Skeletal muscle tissue (tissue), 4 donors: Measurements from ENCODE around the gene BAK1. TPM values are rescaled to one million over a fixed set of nuclear protein-coding genes. Genes with fewer than 3 reads are reported as not detected.
"Not testable (repeated sequence)": the region's sequence is repeated elsewhere in the genome, so short reads cannot be mapped to it uniquely, and the experiment has no call there.

Experiments used
- H3K27ac ChIP-seq: one replicate; pipeline ENCODE4 v1.7.0; 2013; ENCODE audit warnings: mild to moderate bottlenecking, low read depth, low read length, inconsistent platforms
- H3K27me3 ChIP-seq, 3 donors: one replicate each; pipeline ENCODE4 v1.7.0; 2013; ENCODE audit warnings: low read length in 3 of 3; ENCODE audit not compliant: control insufficient read depth in 3 of 3, insufficient read depth in 3 of 3
- H3K36me3 ChIP-seq, 3 donors: one replicate each; pipeline ENCODE4 v1.7.0; 2013; ENCODE audit warnings: low read length in 3 of 3; ENCODE audit not compliant: control insufficient read depth in 3 of 3, insufficient read depth in 3 of 3
- H3K4me1 ChIP-seq, 3 donors: one replicate each; pipeline ENCODE4 v1.7.0; 2013; ENCODE audit warnings: low read length in 3 of 3, mild to moderate bottlenecking in 3 of 3; ENCODE audit not compliant: control insufficient read depth in 3 of 3, insufficient read depth in 3 of 3
- H3K4me3 ChIP-seq, 3 donors: one replicate each; pipeline ENCODE4 v1.7.0; 2013; ENCODE audit warnings: low read length in 3 of 3
- H3K9ac ChIP-seq, 3 donors: one replicate each; pipeline ENCODE4 v1.7.0; 2013; ENCODE audit warnings: low read length in 3 of 3, mild to moderate bottlenecking in 3 of 3, moderate library complexity in 2 of 3, low read depth in 1 of 3
- H3K9me3 ChIP-seq, 3 donors: one replicate each; pipeline ENCODE4 v1.7.0; 2013; ENCODE audit warnings: low read length in 3 of 3; ENCODE audit not compliant: control insufficient read depth in 3 of 3
- total RNA-seq: library from RNA; depleted of rRNA; stranded (reverse); fragments of >200 nt; gene quantifications from one replicate; pipeline ENCODE4 v1.2.3, GENCODE V29; 2014
- donor health status: Osteomylitis.

The BAK1 gene
- total RNA-seq, 1 donor from 2014 or later, result 9.9 TPM

GRCh38 chr6:33558801-33559200 lies 21.3 kb downstream of the BAK1 start:
- Histone ChIP-seq H3K9ac (no peak overlapping the region), H3K36me3 (no peaks in the 10 kb centered on the region), H3K9me3 (no peaks in the 10 kb centered on the region), H3K4me3 (no peak overlapping the region), H3K27ac (no peak overlapping the region), H3K27me3 (no peaks in the 10 kb centered on the region), H3K4me1 (no peaks in the 10 kb centered on the region)

DNA sequence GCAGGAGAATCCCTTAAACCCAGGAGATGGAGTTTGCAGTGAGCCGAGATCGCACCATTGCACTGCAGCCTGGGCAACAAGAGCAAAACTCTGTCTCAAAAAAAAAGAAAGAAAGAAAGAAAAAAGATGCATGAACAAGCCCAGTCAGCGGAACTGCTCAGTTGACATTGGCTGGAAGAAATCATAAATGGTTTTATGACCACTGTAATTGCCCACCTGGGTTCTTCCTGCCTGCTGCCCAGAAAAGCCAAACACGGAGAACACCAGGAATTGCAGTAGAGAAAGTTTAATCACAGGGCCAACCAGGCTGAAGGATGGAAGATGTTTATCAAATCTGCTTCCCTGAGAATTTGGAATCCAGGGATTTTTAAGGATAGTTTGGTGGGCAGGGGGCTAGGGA lies 22.7 kb downstream of the BAK1 start:
- Histone ChIP-seq H3K27ac (no peak overlapping the region), H3K9me3 (no peaks in the 10 kb centered on the region), H3K9ac (no peak overlapping the region), H3K4me3 (no peak overlapping the region), H3K36me3 (no peaks in the 10 kb centered on the region), H3K4me1 (no peaks in the 10 kb centered on the region), H3K27me3 (no peaks in the 10 kb centered on the region)

DNA sequence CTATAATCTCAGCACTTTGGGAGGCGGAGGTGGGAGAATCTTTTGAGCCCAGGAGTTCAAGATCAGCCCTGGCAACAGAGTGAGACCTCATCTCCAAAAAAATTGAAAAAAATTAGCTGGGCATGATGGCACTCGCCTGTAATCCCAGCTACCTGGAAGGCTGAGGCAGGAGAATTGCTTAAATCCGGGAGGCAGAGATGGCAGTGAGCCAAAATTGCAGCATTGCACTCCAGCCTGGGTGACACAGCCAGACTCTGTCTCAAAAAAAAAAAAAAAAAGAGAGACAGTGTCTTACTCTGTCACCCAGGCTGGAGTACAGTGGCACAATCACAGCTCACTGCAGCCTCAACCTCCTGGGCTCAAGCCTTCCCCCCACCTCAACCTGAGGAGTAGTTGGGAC lies 27.2 kb downstream of the BAK1 start:
- H3K27ac ChIP-seq, H3K27me3 ChIP-seq, H3K36me3 ChIP-seq, H3K4me3 ChIP-seq, H3K9me3 ChIP-seq, H3K9ac ChIP-seq, H3K4me1 ChIP-seq: not testable (repeated sequence)

- Histone ChIP-seq H3K27me3 (no peaks in the 10 kb centered on the region), H3K27ac (no peak overlapping the region), H3K4me1 (no peaks in the 10 kb centered on the region), H3K9me3 (no peaks in the 10 kb centered on the region), H3K4me3 (no peak overlapping the region), H3K9ac (no peak overlapping the region), H3K36me3 (no peaks in the 10 kb centered on the region)
Observed at GRCh38 chr6:33552252-33552651, 27.8 kb downstream of the BAK1 start.

GRCh38 chr6:33551538-33551937 lies 28.5 kb downstream of the BAK1 start:
- no peaks in the 10 kb centered on the region for H3K36me3 ChIP-seq
- H3K4me1 ChIP-seq, result no peaks in the 10 kb centered on the region
- H3K9me3 ChIP-seq, result no peaks in the 10 kb centered on the region
- H3K9ac ChIP-seq, result no peak overlapping the region
- no peak overlapping the region for H3K4me3 ChIP-seq
- H3K27ac ChIP-seq, result no peak overlapping the region
- H3K27me3 ChIP-seq, result no peaks in the 10 kb centered on the region

DNA sequence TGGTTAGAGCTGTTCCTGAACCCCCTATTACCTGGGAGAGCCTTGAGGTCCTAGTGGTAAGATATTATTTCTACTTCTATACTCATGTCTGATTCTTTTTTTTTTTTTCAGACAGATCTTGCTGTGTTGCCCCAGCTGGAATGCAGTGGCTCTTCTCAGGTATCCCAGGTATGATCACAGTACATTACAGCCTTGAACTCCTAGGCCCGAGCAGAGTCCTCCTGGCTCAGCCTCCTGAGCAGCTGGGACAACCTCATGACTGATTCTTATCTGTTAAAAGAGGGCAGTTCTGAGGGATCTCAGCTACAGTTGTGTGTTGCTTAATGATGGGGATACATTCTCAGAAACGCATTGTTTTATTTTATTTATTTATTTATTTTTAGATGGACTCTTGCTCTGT lies 30.2 kb downstream of the BAK1 start:
- Histone ChIP-seq H3K4me1 (no peaks in the 10 kb centered on the region), H3K4me3 (no peak overlapping the region)

DNA sequence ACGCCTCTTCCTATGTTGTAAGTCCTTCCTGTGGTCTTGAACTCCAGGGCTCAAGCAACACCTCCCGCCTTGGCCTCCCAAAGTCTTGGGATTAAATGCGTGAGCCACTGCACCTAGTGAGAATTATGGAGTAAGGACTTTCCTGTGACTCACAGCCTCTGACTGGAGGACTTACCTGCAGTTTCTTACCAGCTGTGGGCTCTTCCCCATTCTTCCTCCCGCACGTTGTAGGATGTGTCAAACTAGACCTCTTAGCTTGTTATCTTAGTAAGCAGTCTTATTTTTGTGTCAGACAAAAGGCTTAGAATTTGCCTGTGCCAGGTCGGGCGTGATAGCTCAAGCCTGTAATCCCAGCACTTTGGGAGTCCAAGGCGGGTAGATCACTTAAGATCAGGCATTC lies 30.9 kb downstream of the BAK1 start:
- H3K4me1 ChIP-seq, result no peaks in the 10 kb centered on the region
- no peak overlapping the region for H3K27ac ChIP-seq
- H3K9me3 ChIP-seq, result no peaks in the 10 kb centered on the region
- H3K36me3 ChIP-seq, result no peaks in the 10 kb centered on the region
- no peak overlapping the region for H3K9ac ChIP-seq
- H3K27me3 ChIP-seq, result no peaks in the 10 kb centered on the region
- H3K4me3 ChIP-seq, result no peak overlapping the region

More for the DNA sequence above, 30.2 kb downstream of the BAK1 start:
- H3K27ac ChIP-seq, result no peak overlapping the region
- H3K36me3 ChIP-seq, result no peaks in the 10 kb centered on the region
- no peaks in the 10 kb centered on the region for H3K27me3 ChIP-seq
- H3K9ac ChIP-seq, result no peak overlapping the region
- H3K9me3 ChIP-seq, result no peaks in the 10 kb centered on the region

DNA sequence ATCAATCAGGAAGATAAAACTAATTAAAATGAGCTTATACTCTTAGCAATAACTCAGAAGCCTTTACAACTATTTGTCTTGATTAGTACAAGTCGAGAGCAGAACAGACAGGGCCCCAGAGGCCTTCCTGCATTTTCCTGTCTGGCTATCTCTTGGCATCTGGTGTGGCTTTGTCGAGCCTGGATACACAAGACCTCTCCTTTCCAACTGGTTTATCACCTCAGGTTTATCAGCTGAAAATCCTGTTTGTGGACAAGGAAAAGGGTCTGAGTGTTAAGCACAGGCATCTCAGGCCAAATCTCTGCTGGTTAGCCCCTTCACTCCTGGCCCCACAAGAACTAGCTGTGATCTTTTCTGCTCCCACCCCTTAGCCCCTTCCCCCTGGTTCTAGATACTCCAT lies 32.6 kb downstream of the BAK1 start:
- H3K27me3 ChIP-seq, result no peaks in the 10 kb centered on the region
- H3K36me3 ChIP-seq, result no peaks in the 10 kb centered on the region

DNA sequence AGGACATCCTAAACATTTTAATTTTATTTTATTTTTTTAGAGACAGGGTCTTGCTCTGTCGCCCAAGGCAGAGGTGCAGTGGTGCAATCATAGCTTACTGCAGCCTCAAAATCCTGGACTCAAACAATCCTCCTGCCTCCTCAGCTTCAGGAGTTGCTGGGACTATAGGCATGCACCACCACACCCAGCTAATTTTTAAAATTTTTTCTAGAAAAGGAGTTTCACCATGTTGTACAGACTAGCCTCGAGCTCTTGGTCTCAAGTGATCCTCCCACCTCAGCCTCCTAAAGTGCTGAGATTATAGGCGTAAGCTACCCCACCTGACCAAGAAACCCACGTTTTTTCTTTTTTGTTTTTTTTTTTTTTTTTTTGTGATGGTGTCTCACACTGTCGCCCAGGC lies 33.3 kb downstream of the BAK1 start:
- no peaks in the 10 kb centered on the region for H3K36me3 ChIP-seq
- no peak overlapping the region for H3K27ac ChIP-seq
- H3K4me1 ChIP-seq, result no peaks in the 10 kb centered on the region
- no peak overlapping the region for H3K9ac ChIP-seq
- no peak overlapping the region for H3K4me3 ChIP-seq
- no peaks in the 10 kb centered on the region for H3K9me3 ChIP-seq
- no peaks in the 10 kb centered on the region for H3K27me3 ChIP-seq

More for the DNA sequence above, 32.6 kb downstream of the BAK1 start:
- Histone ChIP-seq H3K4me1 (no peaks in the 10 kb centered on the region), H3K9ac (no peak overlapping the region), H3K9me3 (no peaks in the 10 kb centered on the region), H3K27ac (no peak overlapping the region), H3K4me3 (no peak overlapping the region)

GRCh38 chr6:33545292-33545691 lies 34.8 kb downstream of the BAK1 start:
- H3K27ac ChIP-seq, H3K36me3 ChIP-seq, H3K9me3 ChIP-seq, H3K4me3 ChIP-seq, H3K9ac ChIP-seq, H3K4me1 ChIP-seq, H3K27me3 ChIP-seq: not testable (repeated sequence)

DNA sequence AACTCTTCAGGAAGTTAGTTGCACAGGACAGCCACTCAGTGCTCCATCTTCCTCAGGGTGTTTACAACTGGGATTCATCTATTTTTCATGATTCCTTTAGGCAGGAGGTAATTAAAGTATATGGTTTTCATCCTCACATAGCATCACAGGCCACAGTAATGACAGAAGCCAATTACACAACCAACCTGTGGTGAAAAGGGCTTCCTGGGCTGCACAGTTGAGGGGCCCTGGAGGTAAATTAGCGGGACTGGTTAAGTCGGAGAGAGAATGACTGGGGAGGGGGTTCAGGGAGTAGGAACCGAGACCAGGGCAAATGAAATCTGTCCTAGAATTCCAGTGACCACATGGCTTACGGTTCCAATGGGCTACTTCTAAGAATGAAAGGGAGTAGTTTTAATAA lies 37.0 kb downstream of the BAK1 start:
- Histone ChIP-seq H3K9ac (no peak overlapping the region), H3K9me3 (no peaks in the 10 kb centered on the region), H3K27me3 (no peaks in the 10 kb centered on the region), H3K36me3 (no peaks in the 10 kb centered on the region), H3K27ac (no peak overlapping the region), H3K4me3 (no peak overlapping the region), H3K4me1 (no peaks in the 10 kb centered on the region)
